SK-N-SH treated with all-trans-retinoic acid at 6 μM for 48 hours (cell line): ENCODE results near the gene MS4A18.

Experiments
- ATAC-seq: fragments of 200-7000 bp; cut with Tn5 transposase; 3 replicates; pipeline ENCODE4 v1.9.1; 2020; ENCODE audit warnings: mild to moderate bottlenecking, moderate library complexity
- ARNTL ChIP-seq: fragments of 450-650 bp; formaldehyde crosslinking; IDR thresholded peaks from 2 replicates; pipeline ENCODE4 v1.5.0; 2020; ENCODE audit warnings: low read depth, mild to moderate bottlenecking, moderate library complexity, borderline replicate concordance
- BACH2 ChIP-seq: fragments of 250-450 bp; sonication (Bioruptor Pico); IDR thresholded peaks from 2 replicates; pipeline ENCODE4 v1.9.0; 2021; ENCODE audit warnings: mild to moderate bottlenecking, borderline replicate concordance
- CSDC2 ChIP-seq: fragments of 250-450 bp; sonication (Bioruptor Pico); IDR thresholded peaks from 2 replicates; pipeline ENCODE4 v1.5.0; 2020; ENCODE audit warnings: mild to moderate bottlenecking, moderate library complexity
- CSRNP3 ChIP-seq: fragments of 250-450 bp; sonication (Bioruptor Pico); IDR thresholded peaks from 2 replicates; pipeline ENCODE4 v1.5.1; 2021; ENCODE audit warnings: mild to moderate bottlenecking, moderate library complexity
- ESRRG ChIP-seq: fragments of 250-450 bp; sonication (Bioruptor Pico); IDR thresholded peaks from 2 replicates; pipeline ENCODE4 v1.6.1; 2021; ENCODE audit warnings: mild to moderate bottlenecking
- ISL1 ChIP-seq: fragments of 250-450 bp; sonication (Bioruptor Pico); IDR thresholded peaks from 2 replicates; pipeline ENCODE4 v2.1.2; 2022; ENCODE audit warnings: mild to moderate bottlenecking, moderate library complexity
- OSR1 ChIP-seq: fragments of 250-450 bp; sonication (Bioruptor Pico); IDR thresholded peaks from 2 replicates; pipeline ENCODE4 v1.8.0; 2022; ENCODE audit warnings: moderate library complexity, mild to moderate bottlenecking, inconsistent platforms
- PATZ1 ChIP-seq: fragments of 250-450 bp; sonication (Bioruptor Pico); IDR thresholded peaks from 2 replicates; pipeline ENCODE4 v1.8.0; 2020; ENCODE audit warnings: mild to moderate bottlenecking, moderate library complexity, borderline replicate concordance
- PPARA ChIP-seq: fragments of 250-450 bp; sonication (Bioruptor Pico); IDR thresholded peaks from 2 replicates; pipeline ENCODE4 v1.5.0; 2020; ENCODE audit warnings: mild to moderate bottlenecking, borderline replicate concordance
- RARB ChIP-seq: fragments of 250-450 bp; sonication (Bioruptor Pico); IDR thresholded peaks from 2 replicates; pipeline ENCODE4 v1.8.0; 2021; ENCODE audit warnings: mild to moderate bottlenecking, moderate library complexity
- SNAI2 ChIP-seq: fragments of 250-450 bp; sonication (Bioruptor Pico); IDR thresholded peaks from 2 replicates; pipeline ENCODE4 v1.5.0; 2020; ENCODE audit warnings: mild to moderate bottlenecking, moderate library complexity
- TCF4 ChIP-seq: fragments of 250-450 bp; sonication (Bioruptor Pico); IDR thresholded peaks from 2 replicates; pipeline ENCODE4 v1.8.0; 2021; ENCODE audit warnings: mild to moderate bottlenecking, moderate library complexity, borderline replicate concordance
- TOX ChIP-seq: fragments of 250-450 bp; sonication (Bioruptor Pico); IDR thresholded peaks from 2 replicates; pipeline ENCODE4 v1.8.0; 2021; ENCODE audit warnings: mild to moderate bottlenecking, moderate library complexity, borderline replicate concordance
- TSHZ2 ChIP-seq: fragments of 250-450 bp; sonication (Bioruptor Pico); IDR thresholded peaks from 2 replicates; pipeline ENCODE4 v1.5.0; 2020; ENCODE audit warnings: mild to moderate bottlenecking, moderate library complexity
- ZC3H10 ChIP-seq: fragments of 250-450 bp; sonication (Bioruptor Pico); IDR thresholded peaks from 2 replicates; pipeline ENCODE4 v1.5.1; 2021; ENCODE audit warnings: mild to moderate bottlenecking, moderate library complexity
- ZFP3 ChIP-seq: fragments of 250-450 bp; sonication (Bioruptor Pico); IDR thresholded peaks from 2 replicates; pipeline ENCODE4 v1.5.0; 2020; ENCODE audit warnings: mild to moderate bottlenecking, moderate library complexity
- ZNF565 ChIP-seq: fragments of 450-650 bp; formaldehyde crosslinking; conservative IDR thresholded peaks from 2 replicates; pipeline ENCODE4 v1.5.0; 2020; ENCODE audit warnings: low read depth, mild to moderate bottlenecking, moderate library complexity
- TF ChIP-seq, protein P1 (sequence below): fragments of 250-450 bp; sonication (Bioruptor Pico); IDR thresholded peaks from 2 replicates; pipeline ENCODE4 v1.8.0; 2021; ENCODE audit warnings: low read depth, mild to moderate bottlenecking, moderate library complexity, borderline replicate concordance

MS4A18 gene

DNA sequence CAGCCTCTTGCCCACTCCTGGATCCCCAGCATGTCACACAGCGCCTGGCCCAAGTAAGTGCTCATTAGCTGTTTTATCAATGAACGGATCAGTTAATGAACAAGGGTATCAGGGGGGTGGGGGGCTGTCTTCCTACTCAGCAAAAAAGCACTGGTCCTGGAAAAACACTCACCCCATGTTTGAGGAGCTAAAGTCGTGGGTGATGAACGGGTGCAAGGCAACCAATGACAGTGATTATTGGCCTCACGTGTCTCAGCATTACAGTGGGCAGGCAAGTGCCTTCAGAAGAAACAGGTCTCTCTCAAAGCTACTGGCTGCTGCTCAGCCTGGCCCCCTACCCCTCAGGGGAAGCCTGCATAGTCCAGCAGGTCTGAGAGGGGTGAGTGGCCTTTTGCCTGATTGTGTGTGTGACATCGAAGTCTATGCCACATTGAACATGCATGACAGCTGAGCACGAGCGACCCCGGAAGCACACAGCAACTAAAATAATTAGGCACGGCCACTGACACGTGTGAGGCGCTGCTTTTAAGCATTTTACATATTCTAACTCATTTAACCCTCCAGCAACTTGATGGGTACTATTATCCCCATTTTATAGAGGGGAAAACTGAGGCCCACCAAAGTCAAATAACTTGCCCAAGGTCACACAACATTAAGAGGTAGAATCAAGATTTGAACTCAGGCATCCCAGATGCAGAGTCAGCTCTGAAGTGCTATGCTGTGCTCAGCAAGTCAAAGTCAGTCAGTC lies 58.0 kb downstream of the MS4A18 start:
- ATAC-seq, result no peak
- no peak for TF ChIP-seq ARNTL (CRISPR knock-in tag)
- TF ChIP-seq ZNF565 (CRISPR knock-in tag), result no peak
- no peak for TF ChIP-seq ZFP3
- no peak for TF ChIP-seq TCF4
- no peak for TF ChIP-seq TOX (CRISPR knock-in tag)
- no peak for TF ChIP-seq TSHZ2 (CRISPR knock-in tag)
- TF ChIP-seq ZC3H10 (CRISPR knock-in tag), result no peak
- no peak for TF ChIP-seq CSRNP3 (CRISPR knock-in tag)
- TF ChIP-seq SNAI2 (CRISPR knock-in tag), result no peak
- TF ChIP-seq, protein P1, sequence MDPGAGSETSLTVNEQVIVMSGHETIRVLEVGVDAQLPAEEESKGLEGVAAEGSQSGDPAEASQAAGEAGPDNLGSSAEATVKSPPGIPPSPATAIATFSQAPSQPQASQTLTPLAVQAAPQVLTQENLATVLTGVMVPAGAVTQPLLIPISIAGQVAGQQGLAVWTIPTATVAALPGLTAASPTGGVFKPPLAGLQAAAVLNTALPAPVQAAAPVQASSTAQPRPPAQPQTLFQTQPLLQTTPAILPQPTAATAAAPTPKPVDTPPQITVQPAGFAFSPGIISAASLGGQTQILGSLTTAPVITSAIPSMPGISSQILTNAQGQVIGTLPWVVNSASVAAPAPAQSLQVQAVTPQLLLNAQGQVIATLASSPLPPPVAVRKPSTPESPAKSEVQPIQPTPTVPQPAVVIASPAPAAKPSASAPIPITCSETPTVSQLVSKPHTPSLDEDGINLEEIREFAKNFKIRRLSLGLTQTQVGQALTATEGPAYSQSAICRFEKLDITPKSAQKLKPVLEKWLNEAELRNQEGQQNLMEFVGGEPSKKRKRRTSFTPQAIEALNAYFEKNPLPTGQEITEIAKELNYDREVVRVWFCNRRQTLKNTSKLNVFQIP (CRISPR knock-in tag), result no peak
- TF ChIP-seq, all 23 proteins: peak for 0

DNA sequence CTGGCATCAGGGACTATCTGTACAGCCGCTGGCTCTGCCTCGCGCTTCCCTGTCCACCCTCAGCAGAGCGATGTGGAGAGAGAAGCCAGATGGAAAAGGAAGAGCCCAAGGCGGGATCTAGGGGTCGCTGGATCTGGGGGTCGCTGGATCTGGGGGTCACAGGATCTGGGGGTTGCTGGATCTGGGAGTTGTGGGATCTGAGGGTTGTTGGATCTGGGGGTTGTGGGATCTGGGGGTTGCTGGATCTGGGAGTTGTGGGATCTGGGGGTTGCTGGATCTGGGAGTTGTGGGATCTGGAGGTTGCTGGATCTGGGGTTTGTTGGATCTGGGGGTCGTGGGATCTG lies 58.6 kb downstream of the MS4A18 start:
- ATAC-seq, result no peak
- TF ChIP-seq ZC3H10 (CRISPR knock-in tag) (no peak), TSHZ2 (CRISPR knock-in tag) (no peak), RARB (CRISPR knock-in tag) (no peak), PATZ1 (CRISPR knock-in tag) (no peak), SNAI2 (CRISPR knock-in tag) (no peak), PPARA (CRISPR knock-in tag) (no peak), BACH2 (CRISPR knock-in tag) (no peak), OSR1 (no peak), ESRRG (CRISPR knock-in tag) (no peak), ARNTL (CRISPR knock-in tag) (no peak), ISL1 (CRISPR knock-in tag) (no peak), CSDC2 (CRISPR knock-in tag) (no peak)

GRCh38 chr11:60783911-60784310 lies 59.4 kb downstream of the MS4A18 start:
- ATAC-seq, result no peak
- TF ChIP-seq CSRNP3 (CRISPR knock-in tag), result no peak
